Esophagus muscularis mucosa (tissue), 4 donors: Measurements from ENCODE around the gene GRIFIN. TPM values are rescaled to one million over a fixed set of nuclear protein-coding genes. Genes with fewer than 3 reads are reported as not detected.

Source experiments
- DNase-seq: peaks from one replicate; pipeline ENCODE4 v3.0.0-alpha.2; 2017; ENCODE audit errors: extremely low spot score
- H3K27ac ChIP-seq, 4 donors: fragments of 200-600 bp; sonication (generic); replicated peaks in 1 of 4; 1 replicate in 3 of 4; 2 replicates in 1 of 4; pipeline ENCODE4 v1.5.1; 2016 to 2019; ENCODE audit warnings: mild to moderate bottlenecking in 1 of 4
- H3K27me3 ChIP-seq, 4 donors: fragments of 200-600 bp; sonication (generic); one replicate each; pipeline versions ENCODE4 v1.5.1 to v1.6.0; 2016 to 2019
- H3K36me3 ChIP-seq, 4 donors: fragments of 200-600 bp; sonication (generic); one replicate each; pipeline ENCODE4 v1.5.1; 2016 to 2019
- H3K4me1 ChIP-seq, 4 donors: fragments of 200-600 bp; sonication (generic); one replicate each; pipeline ENCODE4 v1.5.1; 2016 to 2019
- H3K4me3 ChIP-seq, 4 donors: fragments of 200-600 bp; sonication (generic); 1 replicate in 2 of 4; 2 replicates in 2 of 4; pipeline ENCODE4 v1.5.1; 2016 to 2019; ENCODE audit warnings: mild to moderate bottlenecking in 4 of 4, moderate library complexity in 1 of 4
- H3K9me3 ChIP-seq, 4 donors: fragments of 200-600 bp; sonication (generic); 1 replicate in 3 of 4; 2 replicates in 1 of 4; pipeline ENCODE4 v1.5.1; 2016 to 2019
- CTCF ChIP-seq, 3 experiments: fragments of 200-600 bp in 2 of 3; fragments of 450-650 bp in 1 of 3; sonication (generic) in 2 of 3; IDR thresholded peaks; one replicate each; pipeline ENCODE4 v1.5.1; 2017 to 2019; ENCODE audit warnings: antibody characterized with exemption in 3 of 3, mild to moderate bottlenecking in 2 of 3, moderate library complexity in 1 of 3
- EP300 ChIP-seq: sonication (generic); formaldehyde crosslinking; IDR thresholded peaks from one replicate; pipeline ENCODE4 v1.6.1; 2017; ENCODE audit warnings: antibody characterized with exemption
- POLR2A ChIP-seq: fragments of 450-650 bp; IDR thresholded peaks from one replicate; pipeline ENCODE4 v1.6.1; 2017; ENCODE audit warnings: antibody characterized with exemption, moderate library complexity, mild to moderate bottlenecking, low read depth
- POLR2AphosphoS5 ChIP-seq, 2 donors: sonication (generic); formaldehyde crosslinking; IDR thresholded peaks; one replicate each; pipeline ENCODE4 v1.6.1; 2017; ENCODE audit warnings: antibody characterized with exemption in 2 of 2
- WGBS: methylation state at CpG from one replicate; pipeline ENCODE4 v1.1.5; 2018; 5-methylcytosine and 5-hydroxymethylcytosine counted together
- intact Hi-C: fragments of 100-400 bp; cut with DNase I; formaldehyde crosslinking; loops from one replicate; pipeline ENCODE4 v1.15.1; 2023
- total RNA-seq, 4 donors: library from RNA; depleted of rRNA; stranded (reverse); fragments of >200 nt; gene quantifications; one replicate each; pipeline versions ENCODE4 v1.1.0 to v1.2.1, GENCODE V29; 2016

Gene GRIFIN
- total RNA-seq, 4 donors from 2014 or later = not detected

GRCh38 chr7:2492038-2492437 lies 15.8 kb upstream of the GRIFIN start:
- H3K4me1 ChIP-seq = peaks cover 50 to 56% (median 52%) of the 10 kb centered on the region in 4 donors

GRCh38 chr7:2490181-2490651 lies 14.0 kb upstream of the GRIFIN start:
- Histone ChIP-seq H3K27me3 (peaks cover 0 to 61% (median 0%) of the 10 kb centered on the region in 4 donors), H3K4me3 (no peak overlapping the region), H3K27ac (peak overlapping the region in 3 of 4 donors; percentile 54 to 64 (median 59)), H3K36me3 (no peaks in the 10 kb centered on the region), H3K9me3 (no peaks in the 10 kb centered on the region), H3K4me1 (peaks cover 50 to 56% (median 53%) of the 10 kb centered on the region in 4 donors)
- no peak for DNase-seq
- WGBS = 73% methylated on average over 13 of the region's 13 CpGs
- TF ChIP-seq POLR2AphosphoS5 (IDR thresholded peaks at IDR 0.05) = no peak
- no peak for TF ChIP-seq EP300
- TF ChIP-seq POLR2A = no peak
- TF ChIP-seq CTCF (IDR thresholded peaks at IDR 0.05) = no peak
- intact Hi-C loops = no loop called here

More at GRCh38 chr7:2492038-2492437, 15.8 kb upstream of the GRIFIN start:
- intact Hi-C loops = no loop called here
- TF ChIP-seq POLR2A (no peak), POLR2AphosphoS5 (IDR thresholded peaks at IDR 0.05) (no peak), CTCF (IDR thresholded peaks at IDR 0.05) (no peak), EP300 (no peak)
- Histone ChIP-seq H3K27ac (no peak overlapping the region), H3K36me3 (no peaks in the 10 kb centered on the region), H3K9me3 (no peaks in the 10 kb centered on the region), H3K27me3 (peaks cover 0 to 66% (median 4%) of the 10 kb centered on the region in 4 donors), H3K4me3 (no peak overlapping the region)
- no peak for DNase-seq
- WGBS = 96% methylated on average over 2 of the region's 2 CpGs

GRCh38 chr7:2488681-2489080 lies 12.5 kb upstream of the GRIFIN start:
- H3K27ac ChIP-seq = peak overlapping the region; percentile 20 to 48 (median 35)
- H3K4me1 ChIP-seq = peaks cover 40 to 48% (median 42%) of the 10 kb centered on the region in 4 donors
- H3K27me3 ChIP-seq = peaks cover 0 to 59% (median 0%) of the 10 kb centered on the region in 4 donors
- TF ChIP-seq EP300 (no peak), POLR2A (no peak), POLR2AphosphoS5 (IDR thresholded peaks at IDR 0.05) (no peak), CTCF (IDR thresholded peaks at IDR 0.05) (no peak)
- no peak overlapping the region for H3K4me3 ChIP-seq
- intact Hi-C loops = no loop called here
- H3K9me3 ChIP-seq = peaks cover 0 to 1% (median under 1%) of the 10 kb centered on the region in 4 donors
- no peaks in the 10 kb centered on the region for H3K36me3 ChIP-seq
- no peak for DNase-seq
- WGBS = 35% methylated on average over 9 of the region's 9 CpGs

GRCh38 chr7:2488272-2488645 lies 12.1 kb upstream of the GRIFIN start:
- H3K9me3 ChIP-seq = peaks cover 0 to 5% (median 5%) of the 10 kb centered on the region in 4 donors
- peaks cover 0 to 59% (median 0%) of the 10 kb centered on the region in 4 donors for H3K27me3 ChIP-seq
- peak overlapping the region; percentile 20 to 48 (median 35) for H3K27ac ChIP-seq
- H3K4me1 ChIP-seq = peaks cover 36 to 44% (median 38%) of the 10 kb centered on the region in 4 donors
- no peaks in the 10 kb centered on the region for H3K36me3 ChIP-seq
- TF ChIP-seq EP300 = no peak
- no peak for TF ChIP-seq POLR2AphosphoS5 (IDR thresholded peaks at IDR 0.05)
- no peak for TF ChIP-seq POLR2A
- TF ChIP-seq CTCF (IDR thresholded peaks at IDR 0.05) = no peak
- 50% methylated on average over 7 of the region's 8 CpGs for WGBS
- no peak for DNase-seq
- intact Hi-C loops = no loop called here
- H3K4me3 ChIP-seq = no peak overlapping the region
